Smooth muscle cell (in vitro differentiated cells): Measurements from ENCODE around the gene STK36. TPM values are rescaled to one million over a fixed set of nuclear protein-coding genes. Genes with fewer than 3 reads are reported as not detected.

Experiments used
- DNase-seq: peaks from one replicate; lab custom pipeline; 2025; ENCODE audit not compliant: unreplicated experiment; lab: John Stamatoyannopoulos, UW
- H2AFZ ChIP-seq: fragments of 200-600 bp; sonication (generic); 2 replicates; pipeline ENCODE4 v1.6.0; 2016; ENCODE audit warnings: antibody characterized with exemption, low read depth, mild to moderate bottlenecking
- H3F3A ChIP-seq: fragments of 200-600 bp; sonication (generic); 2 replicates; pipeline ENCODE4 v1.6.0; 2017; ENCODE audit warnings: antibody characterized with exemption, low read depth
- H3K27ac ChIP-seq: fragments of 200-600 bp; sonication (generic); 2 replicates; pipeline ENCODE4 v1.5.1; 2016; ENCODE audit warnings: low read depth, mild to moderate bottlenecking
- H3K27me3 ChIP-seq: fragments of 200-600 bp; sonication (generic); 2 replicates; pipeline ENCODE4 v1.6.1; 2016; ENCODE audit warnings: low read depth, mild to moderate bottlenecking
- H3K36me3 ChIP-seq: fragments of 200-600 bp; sonication (generic); 2 replicates; pipeline ENCODE4 v1.5.1; 2016; ENCODE audit warnings: low read depth
- H3K4me1 ChIP-seq: fragments of 200-600 bp; sonication (generic); 2 replicates; pipeline ENCODE4 v1.5.1; 2016; ENCODE audit warnings: low read depth
- H3K4me2 ChIP-seq: fragments of 200-600 bp; sonication (generic); 2 replicates; pipeline ENCODE4 v1.6.0; 2016; ENCODE audit warnings: mild to moderate bottlenecking
- H3K4me3 ChIP-seq: fragments of 200-600 bp; sonication (generic); 2 replicates; pipeline ENCODE4 v1.5.1; 2016; ENCODE audit warnings: mild to moderate bottlenecking
- H3K79me2 ChIP-seq: fragments of 200-600 bp; sonication (generic); 2 replicates; pipeline ENCODE4 v1.6.0; 2016; ENCODE audit warnings: low read depth, mild to moderate bottlenecking
- H3K9ac ChIP-seq: fragments of 200-600 bp; sonication (generic); 2 replicates; pipeline ENCODE4 v1.6.0; 2016; ENCODE audit warnings: low read depth
- H3K9me3 ChIP-seq: fragments of 200-600 bp; sonication (generic); replicated peaks from 2 replicates; pipeline ENCODE4 v1.5.1; 2016; ENCODE audit warnings: low read depth
- H4K20me1 ChIP-seq: fragments of 200-600 bp; sonication (generic); 2 replicates; pipeline ENCODE4 v1.6.0; 2016; ENCODE audit warnings: low read depth
- WGBS: methylation state at CpG from one replicate; pipeline ENCODE4 v1.1.7; 2016; ENCODE audit warnings: low lambda C conversion rate; 5-methylcytosine and 5-hydroxymethylcytosine counted together
- polyA plus RNA-seq: library from polyadenylated mRNA; unstranded; fragments of >200 nt; fragmentation: Nextera tagmentation; extraction: Ambion mirVana; gene quantifications from 2 replicates; pipeline ENCODE4 v1.2.1, GENCODE V29; 2016
- total RNA-seq: library from RNA; depleted of rRNA; stranded (reverse); fragments of >200 nt; gene quantifications from 2 replicates; pipeline ENCODE4 v1.2.3, GENCODE V29; 2014
- TF ChIP-seq, protein P1 (sequence below): fragments of 200-600 bp; sonication (generic); IDR thresholded peaks from 2 replicates; pipeline ENCODE4 v1.5.1; 2017; ENCODE audit warnings: borderline replicate concordance, mild to moderate bottlenecking, antibody characterized with exemption; ENCODE audit not compliant: insufficient read depth, poor library complexity, severe bottlenecking

Gene STK36
- total and polyA plus RNA-seq, 2 experiments from 2014 or later = 18.8 to 22.7 TPM

- Histone ChIP-seq H3K4me1 (no peaks in the 10 kb centered on the region), H3K36me3 (no peaks in the 10 kb centered on the region), H3K4me2 (no peak overlapping the region), H3K9ac (no peak overlapping the region), H3K4me3 (no peak overlapping the region), H3K27ac (no peak overlapping the region), H3K9me3 (no peaks in the 10 kb centered on the region), H4K20me1 (no peaks in the 10 kb centered on the region), H3F3A (no peaks in the 10 kb centered on the region), H3K79me2 (no peaks in the 10 kb centered on the region), H3K27me3 (no peaks in the 10 kb centered on the region), H2AFZ (no peak overlapping the region)
- TF ChIP-seq, protein P1, sequence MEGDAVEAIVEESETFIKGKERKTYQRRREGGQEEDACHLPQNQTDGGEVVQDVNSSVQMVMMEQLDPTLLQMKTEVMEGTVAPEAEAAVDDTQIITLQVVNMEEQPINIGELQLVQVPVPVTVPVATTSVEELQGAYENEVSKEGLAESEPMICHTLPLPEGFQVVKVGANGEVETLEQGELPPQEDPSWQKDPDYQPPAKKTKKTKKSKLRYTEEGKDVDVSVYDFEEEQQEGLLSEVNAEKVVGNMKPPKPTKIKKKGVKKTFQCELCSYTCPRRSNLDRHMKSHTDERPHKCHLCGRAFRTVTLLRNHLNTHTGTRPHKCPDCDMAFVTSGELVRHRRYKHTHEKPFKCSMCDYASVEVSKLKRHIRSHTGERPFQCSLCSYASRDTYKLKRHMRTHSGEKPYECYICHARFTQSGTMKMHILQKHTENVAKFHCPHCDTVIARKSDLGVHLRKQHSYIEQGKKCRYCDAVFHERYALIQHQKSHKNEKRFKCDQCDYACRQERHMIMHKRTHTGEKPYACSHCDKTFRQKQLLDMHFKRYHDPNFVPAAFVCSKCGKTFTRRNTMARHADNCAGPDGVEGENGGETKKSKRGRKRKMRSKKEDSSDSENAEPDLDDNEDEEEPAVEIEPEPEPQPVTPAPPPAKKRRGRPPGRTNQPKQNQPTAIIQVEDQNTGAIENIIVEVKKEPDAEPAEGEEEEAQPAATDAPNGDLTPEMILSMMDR = no peak
- 91% methylated on average over 6 of the region's 6 CpGs for WGBS
- no peak for DNase-seq
Measured at GRCh38 chr2:218743068-218743467, 71.2 kb downstream of the STK36 start.

GRCh38 chr2:218744615-218745014 lies 72.7 kb downstream of the STK36 start:
- Histone ChIP-seq H3K79me2 (no peaks in the 10 kb centered on the region), H4K20me1 (no peaks in the 10 kb centered on the region), H3K9ac (no peak overlapping the region), H3F3A (no peaks in the 10 kb centered on the region), H3K27me3 (no peaks in the 10 kb centered on the region), H3K9me3 (no peaks in the 10 kb centered on the region), H3K36me3 (peaks cover 11% of the 10 kb centered on the region), H2AFZ (no peak overlapping the region), H3K4me1 (no peaks in the 10 kb centered on the region), H3K4me3 (no peak overlapping the region), H3K4me2 (no peak overlapping the region), H3K27ac (no peak overlapping the region)
- no peak for DNase-seq
- 77% methylated on average over 3 of the region's 3 CpGs for WGBS
- TF ChIP-seq, protein P1 = no peak

- peaks cover 12% of the 10 kb centered on the region for H3K36me3 ChIP-seq
- H3F3A ChIP-seq = no peaks in the 10 kb centered on the region
- H3K9me3 ChIP-seq = no peaks in the 10 kb centered on the region
- no peak overlapping the region for H3K9ac ChIP-seq
- 90% methylated on average over 5 of the region's 5 CpGs for WGBS
- DNase-seq = no peak
- H3K4me3 ChIP-seq = no peak overlapping the region
- TF ChIP-seq, protein P1 = no peak
- no peak overlapping the region for H2AFZ ChIP-seq
- H3K4me1 ChIP-seq = no peaks in the 10 kb centered on the region
- H3K79me2 ChIP-seq = no peaks in the 10 kb centered on the region
- H3K27ac ChIP-seq = no peak overlapping the region
- H4K20me1 ChIP-seq = no peaks in the 10 kb centered on the region
- H3K27me3 ChIP-seq = no peaks in the 10 kb centered on the region
- no peak overlapping the region for H3K4me2 ChIP-seq
Measured at GRCh38 chr2:218745160-218745558, 73.3 kb downstream of the STK36 start.
